Loucy (cell line): ENCODE results near the gene FOXA3.

Experiments
- EZH2phosphoT487 ChIP-seq: fragments of 200-600 bp; IDR thresholded peaks from 2 replicates; pipeline ENCODE4 v1.6.1; 2018; ENCODE audit warnings: antibody characterized with exemption, mild to moderate bottlenecking, moderate library complexity, borderline replicate concordance
- TF ChIP-seq, protein P1 (sequence below): fragments of 200-600 bp; sonication (generic); conservative IDR thresholded peaks from 2 replicates; pipeline ENCODE4 v1.5.1; 2014; ENCODE audit warnings: mild to moderate bottlenecking, antibody characterized with exemption, low read length

GRCh38 chr19:45819769-45820168 is 44.4 kb upstream of the FOXA3 start:
- TF ChIP-seq, protein P1, sequence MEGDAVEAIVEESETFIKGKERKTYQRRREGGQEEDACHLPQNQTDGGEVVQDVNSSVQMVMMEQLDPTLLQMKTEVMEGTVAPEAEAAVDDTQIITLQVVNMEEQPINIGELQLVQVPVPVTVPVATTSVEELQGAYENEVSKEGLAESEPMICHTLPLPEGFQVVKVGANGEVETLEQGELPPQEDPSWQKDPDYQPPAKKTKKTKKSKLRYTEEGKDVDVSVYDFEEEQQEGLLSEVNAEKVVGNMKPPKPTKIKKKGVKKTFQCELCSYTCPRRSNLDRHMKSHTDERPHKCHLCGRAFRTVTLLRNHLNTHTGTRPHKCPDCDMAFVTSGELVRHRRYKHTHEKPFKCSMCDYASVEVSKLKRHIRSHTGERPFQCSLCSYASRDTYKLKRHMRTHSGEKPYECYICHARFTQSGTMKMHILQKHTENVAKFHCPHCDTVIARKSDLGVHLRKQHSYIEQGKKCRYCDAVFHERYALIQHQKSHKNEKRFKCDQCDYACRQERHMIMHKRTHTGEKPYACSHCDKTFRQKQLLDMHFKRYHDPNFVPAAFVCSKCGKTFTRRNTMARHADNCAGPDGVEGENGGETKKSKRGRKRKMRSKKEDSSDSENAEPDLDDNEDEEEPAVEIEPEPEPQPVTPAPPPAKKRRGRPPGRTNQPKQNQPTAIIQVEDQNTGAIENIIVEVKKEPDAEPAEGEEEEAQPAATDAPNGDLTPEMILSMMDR = no peak
- TF ChIP-seq EZH2phosphoT487 = no peak
